ENCODE data around the gene LPP. TPM values are rescaled to one million over a fixed set of nuclear protein-coding genes. Genes with fewer than 3 reads are reported as not detected.

Gene LPP
- total RNA-seq, 1 donor from 2014 or later, result 14.2 TPM

GRCh38 chr3:188916934-188917401 is 763.0 kb downstream of the LPP start:
- no peak overlapping the region for H3K4me3 ChIP-seq (ENCODE audit: low read depth, low read length)
- H3K27me3 ChIP-seq (ENCODE audit: control insufficient read depth, insufficient read depth, low read length), result no peaks in the 10 kb centered on the region
- TF ChIP-seq CTCF (IDR thresholded peaks at IDR 0.05; ENCODE audit: insufficient read depth, low read length, severe bottlenecking), result no peak
- H3K36me3 ChIP-seq (ENCODE audit: control insufficient read depth, insufficient read depth, low read length), result no peaks in the 10 kb centered on the region
- DNase-seq (ENCODE audit: low read depth) (no peak), FAIRE-seq (no peak)

GRCh38 chr3:188918093-188918492 is 764.1 kb downstream of the LPP start:
- DNase-seq (ENCODE audit: low read depth) (no peak), FAIRE-seq (no peak)
- no peaks in the 10 kb centered on the region for H3K36me3 ChIP-seq (ENCODE audit: control insufficient read depth, insufficient read depth, low read length)
- TF ChIP-seq CTCF (IDR thresholded peaks at IDR 0.05; ENCODE audit: insufficient read depth, low read length, severe bottlenecking), result no peak
- H3K4me3 ChIP-seq (ENCODE audit: low read depth, low read length), result no peak overlapping the region
- no peaks in the 10 kb centered on the region for H3K27me3 ChIP-seq (ENCODE audit: control insufficient read depth, insufficient read depth, low read length)

GRCh38 chr3:188923671-188924070 is 769.7 kb downstream of the LPP start:
- no peak overlapping the region for H3K4me3 ChIP-seq (ENCODE audit: low read depth, low read length)

GRCh38 chr3:188925376-188925775 is 771.4 kb downstream of the LPP start:
- no peaks in the 10 kb centered on the region for H3K27me3 ChIP-seq (ENCODE audit: control insufficient read depth, insufficient read depth, low read length)
- H3K4me3 ChIP-seq (ENCODE audit: low read depth, low read length), result no peak overlapping the region
- DNase-seq (ENCODE audit: low read depth) (no peak), FAIRE-seq (no peak)
- TF ChIP-seq CTCF (IDR thresholded peaks at IDR 0.05; ENCODE audit: insufficient read depth, low read length, severe bottlenecking), result no peak
- H3K36me3 ChIP-seq (ENCODE audit: control insufficient read depth, insufficient read depth, low read length), result no peaks in the 10 kb centered on the region

More at GRCh38 chr3:188923671-188924070, 769.7 kb downstream of the LPP start:
- no peaks in the 10 kb centered on the region for H3K27me3 ChIP-seq (ENCODE audit: control insufficient read depth, insufficient read depth, low read length)
- no peak for TF ChIP-seq CTCF (IDR thresholded peaks at IDR 0.05; ENCODE audit: insufficient read depth, low read length, severe bottlenecking)
- H3K36me3 ChIP-seq (ENCODE audit: control insufficient read depth, insufficient read depth, low read length), result no peaks in the 10 kb centered on the region
- no peak for DNase-seq (ENCODE audit: low read depth)
- FAIRE-seq, result no peak

- no peaks in the 10 kb centered on the region for H3K27me3 ChIP-seq (ENCODE audit: control insufficient read depth, insufficient read depth, low read length)
- DNase-seq (ENCODE audit: low read depth) (no peak), FAIRE-seq (no peak)
- no peak overlapping the region for H3K4me3 ChIP-seq (ENCODE audit: low read depth, low read length)
- no peak for TF ChIP-seq CTCF (IDR thresholded peaks at IDR 0.05; ENCODE audit: insufficient read depth, low read length, severe bottlenecking)
- H3K36me3 ChIP-seq (ENCODE audit: control insufficient read depth, insufficient read depth, low read length), result no peaks in the 10 kb centered on the region
Measured at GRCh38 chr3:188926111-188926510, 772.2 kb downstream of the LPP start.
